Right lobe of liver (tissue), 4 donors: ENCODE results near the gene GTF2I.
"Not testable (repeated sequence)": the region's sequence is repeated elsewhere in the genome, so short reads cannot be mapped to it uniquely, and the experiment has no call there.

ENCODE experiments used
- POLR2A ChIP-seq: fragments of 450-650 bp; IDR thresholded peaks from one replicate; pipeline ENCODE4 v1.6.1; 2017; ENCODE audit warnings: antibody characterized with exemption, mild to moderate bottlenecking
- TF ChIP-seq, protein P1 (sequence below), 4 donors: fragments of 200-600 bp in 3 of 4; fragments of 450-650 bp in 1 of 4; IDR thresholded peaks; one replicate each; pipeline versions ENCODE4 v1.5.1 to v1.8.0; 2016 to 2022; ENCODE audit warnings: antibody characterized with exemption in 4 of 4, mild to moderate bottlenecking in 2 of 4
- donor health status: DM: no; HTN: no; CAD: no.
- donor health status: DM: no; HTN: no; CAD: no.
- donor health status: DM: no; HTN: yes; CAD: no.

DNA sequence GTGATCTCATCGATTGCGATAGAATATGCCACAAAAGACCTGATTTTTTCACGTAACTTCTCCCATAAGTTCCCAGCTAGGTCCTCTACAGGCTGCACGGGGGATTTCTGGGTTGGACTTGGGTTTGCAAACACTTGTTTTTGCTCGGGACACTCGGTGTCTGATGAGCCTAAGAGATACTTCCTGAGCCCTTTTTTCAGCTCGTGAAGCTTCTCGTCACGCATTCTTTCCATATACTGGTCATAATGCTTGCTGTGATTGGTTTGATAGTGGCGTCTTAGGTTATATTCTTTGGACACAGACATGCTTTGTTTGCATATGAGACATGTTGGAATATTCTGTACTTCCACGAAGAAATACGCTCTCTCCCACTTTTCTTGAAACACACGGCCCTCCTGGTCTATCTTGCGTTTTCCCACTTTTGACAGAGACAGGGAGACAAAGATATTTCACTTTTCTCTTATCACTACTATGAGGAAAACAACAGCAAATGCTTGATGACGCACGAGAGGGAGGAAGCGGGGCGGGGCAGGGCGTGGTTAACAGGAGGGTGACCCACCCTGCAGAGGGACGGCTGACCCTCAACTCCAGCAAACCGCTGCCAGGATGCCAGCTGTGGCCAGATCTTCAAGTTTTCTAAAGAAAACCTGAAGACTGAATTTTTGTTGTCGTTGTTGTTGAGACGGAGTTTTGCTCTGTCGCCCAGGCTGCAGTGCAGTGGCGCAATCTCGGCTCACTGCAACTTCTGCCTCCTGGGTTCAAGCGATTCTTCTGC lies 140.5 kb downstream of the GTF2I start:
- TF ChIP-seq, protein P1, sequence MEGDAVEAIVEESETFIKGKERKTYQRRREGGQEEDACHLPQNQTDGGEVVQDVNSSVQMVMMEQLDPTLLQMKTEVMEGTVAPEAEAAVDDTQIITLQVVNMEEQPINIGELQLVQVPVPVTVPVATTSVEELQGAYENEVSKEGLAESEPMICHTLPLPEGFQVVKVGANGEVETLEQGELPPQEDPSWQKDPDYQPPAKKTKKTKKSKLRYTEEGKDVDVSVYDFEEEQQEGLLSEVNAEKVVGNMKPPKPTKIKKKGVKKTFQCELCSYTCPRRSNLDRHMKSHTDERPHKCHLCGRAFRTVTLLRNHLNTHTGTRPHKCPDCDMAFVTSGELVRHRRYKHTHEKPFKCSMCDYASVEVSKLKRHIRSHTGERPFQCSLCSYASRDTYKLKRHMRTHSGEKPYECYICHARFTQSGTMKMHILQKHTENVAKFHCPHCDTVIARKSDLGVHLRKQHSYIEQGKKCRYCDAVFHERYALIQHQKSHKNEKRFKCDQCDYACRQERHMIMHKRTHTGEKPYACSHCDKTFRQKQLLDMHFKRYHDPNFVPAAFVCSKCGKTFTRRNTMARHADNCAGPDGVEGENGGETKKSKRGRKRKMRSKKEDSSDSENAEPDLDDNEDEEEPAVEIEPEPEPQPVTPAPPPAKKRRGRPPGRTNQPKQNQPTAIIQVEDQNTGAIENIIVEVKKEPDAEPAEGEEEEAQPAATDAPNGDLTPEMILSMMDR (IDR thresholded peaks at IDR 0.05) = not testable (repeated sequence)
- not testable (repeated sequence) for TF ChIP-seq POLR2A
